Erythroblast (primary cell): Measurements from ENCODE around the gene GLRX5.

Experiments used
- GATA1 ChIP-seq: IDR thresholded peaks from 2 replicates; pipeline ENCODE4 v1.6.1; 2011; ENCODE audit warnings: low read depth, mild to moderate bottlenecking, control low read depth, low read length, moderate library complexity
- POLR2A ChIP-seq: IDR thresholded peaks from 2 replicates; pipeline ENCODE4 v1.6.1; 2011; ENCODE audit warnings: mild to moderate bottlenecking, low read length

DNA sequence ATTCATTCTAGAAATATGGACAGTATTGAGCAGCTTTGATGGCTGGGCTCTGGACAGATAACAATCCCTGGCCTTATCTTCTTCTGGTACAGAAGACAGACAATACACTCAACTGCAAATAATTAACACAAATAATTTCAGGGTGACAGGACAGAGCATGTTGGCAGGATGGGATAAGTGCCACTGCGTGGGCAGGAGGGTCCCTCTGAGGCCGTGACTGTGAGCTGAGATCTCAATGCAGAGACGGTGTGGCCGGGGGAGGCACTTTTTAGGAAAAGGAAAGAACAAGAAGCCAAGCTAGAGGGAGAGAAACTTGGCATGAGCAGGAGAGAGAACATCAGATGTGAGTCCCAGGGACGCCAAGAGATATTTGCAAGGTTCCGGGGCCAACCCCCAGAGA, 26.5 kb upstream of the GLRX5 start:
- no peak for TF ChIP-seq POLR2A
- no peak for TF ChIP-seq GATA1
